ENCODE measurements around the gene COL4A1. TPM values are rescaled to one million over a fixed set of nuclear protein-coding genes. Genes with fewer than 3 reads are reported as not detected.

The COL4A1 gene
- total RNA-seq, 1 experiment from 2014 or later = 0.12 TPM

- Mint-ChIP-seq H3K27ac (ENCODE audit: unreplicated experiment) (no peak overlapping the region), H3K4me1 (ENCODE audit: low read depth, unreplicated experiment) (no peaks in the 10 kb centered on the region), H3K9me3 (ENCODE audit: low read depth, unreplicated experiment) (no peaks in the 10 kb centered on the region), H3K4me3 (ENCODE audit: low read depth, unreplicated experiment) (no peak overlapping the region), H3K27me3 (ENCODE audit: unreplicated experiment) (no peaks in the 10 kb centered on the region), H3K36me3 (ENCODE audit: insufficient read depth, unreplicated experiment) (no peaks in the 10 kb centered on the region)
- BruUV-seq (replicated peaks) = no TSS peak
- no peak for DNase-seq
- intact Hi-C loops (cut with micrococcal nuclease; ENCODE audit: unreplicated experiment) = no loop called here
- CTCF ChIA-PET = no interaction called here
- no peak for TF ChIP-seq CTCF (IDR thresholded peaks at IDR 0.05; ENCODE audit: unreplicated experiment)
These were observed 157.9 kb downstream of the COL4A1 start for GRCh38 chr13:110149036-110149435.

- BruUV-seq (replicated peaks) = no TSS peak
- H3K4me3 Mint-ChIP-seq (ENCODE audit: low read depth, unreplicated experiment) = no peak overlapping the region
- intact Hi-C loops (cut with micrococcal nuclease; ENCODE audit: unreplicated experiment) = no loop called here
- H3K36me3 Mint-ChIP-seq (ENCODE audit: insufficient read depth, unreplicated experiment) = peaks cover 6% of the 10 kb centered on the region
- no peak overlapping the region for H3K27ac Mint-ChIP-seq (ENCODE audit: unreplicated experiment)
- no peak for TF ChIP-seq CTCF (IDR thresholded peaks at IDR 0.05; ENCODE audit: unreplicated experiment)
- H3K4me1 Mint-ChIP-seq (ENCODE audit: low read depth, unreplicated experiment) = no peaks in the 10 kb centered on the region
- no peaks in the 10 kb centered on the region for H3K27me3 Mint-ChIP-seq (ENCODE audit: unreplicated experiment)
- no peaks in the 10 kb centered on the region for H3K9me3 Mint-ChIP-seq (ENCODE audit: low read depth, unreplicated experiment)
- CTCF ChIA-PET = no interaction called here
- DNase-seq = no peak
These were observed 166.9 kb downstream of the COL4A1 start for GRCh38 chr13:110140099-110140498.

GRCh38 chr13:110138700-110139036 lies 168.3 kb downstream of the COL4A1 start:
- peaks cover 6% of the 10 kb centered on the region for H3K36me3 Mint-ChIP-seq (ENCODE audit: insufficient read depth, unreplicated experiment)
- intact Hi-C loops (cut with micrococcal nuclease; ENCODE audit: unreplicated experiment) = no loop called here
- no TSS peak for BruUV-seq (replicated peaks)
- no peak for DNase-seq
- H3K9me3 Mint-ChIP-seq (ENCODE audit: low read depth, unreplicated experiment) = no peaks in the 10 kb centered on the region
- peak overlapping the region; percentile 71 for H3K4me3 Mint-ChIP-seq (ENCODE audit: low read depth, unreplicated experiment)
- TF ChIP-seq CTCF (IDR thresholded peaks at IDR 0.05; ENCODE audit: unreplicated experiment) = no peak
- CTCF ChIA-PET = no interaction called here
- no peaks in the 10 kb centered on the region for H3K4me1 Mint-ChIP-seq (ENCODE audit: low read depth, unreplicated experiment)
- no peaks in the 10 kb centered on the region for H3K27me3 Mint-ChIP-seq (ENCODE audit: unreplicated experiment)
- no peak overlapping the region for H3K27ac Mint-ChIP-seq (ENCODE audit: unreplicated experiment)

- peak overlapping the region; percentile 71 for H3K4me3 Mint-ChIP-seq (ENCODE audit: low read depth, unreplicated experiment)
- CTCF ChIA-PET = no interaction called here
- no peaks in the 10 kb centered on the region for H3K4me1 Mint-ChIP-seq (ENCODE audit: low read depth, unreplicated experiment)
- no peaks in the 10 kb centered on the region for H3K27me3 Mint-ChIP-seq (ENCODE audit: unreplicated experiment)
- H3K36me3 Mint-ChIP-seq (ENCODE audit: insufficient read depth, unreplicated experiment) = peaks cover 6% of the 10 kb centered on the region
- H3K27ac Mint-ChIP-seq (ENCODE audit: unreplicated experiment) = peak overlapping the region; percentile 67
- no peak for TF ChIP-seq CTCF (IDR thresholded peaks at IDR 0.05; ENCODE audit: unreplicated experiment)
- DNase-seq = peak; percentile 56
- BruUV-seq (replicated peaks) = no TSS peak
- no peaks in the 10 kb centered on the region for H3K9me3 Mint-ChIP-seq (ENCODE audit: low read depth, unreplicated experiment)
- intact Hi-C loops (cut with micrococcal nuclease; ENCODE audit: unreplicated experiment) = no loop called here
These were observed 168.8 kb downstream of the COL4A1 start for GRCh38 chr13:110138010-110138699.

All from Calu3 (cell line).